ENCODE measurements around the gene NVL. TPM values are rescaled to one million over a fixed set of nuclear protein-coding genes. Genes with fewer than 3 reads are reported as not detected.
A peak's percentile ranks its signal among the peaks of the same experiment; 100 is the strongest.

NVL gene
- total RNA-seq, 2 donors from 2014 or later = 42.4 TPM

GRCh38 chr1:224238756-224239155, 91.2 kb downstream of the NVL start:
- no peaks in the 10 kb centered on the region for H3K9me3 Mint-ChIP-seq
- TF ChIP-seq CTCF (conservative IDR thresholded peaks at IDR 0.05) = no peak
- 92 to 100% methylated on average over 2 to 3 of the region's 3 CpGs for WGBS, 2 experiments (ENCODE audit: insufficient coverage in 1 of 2, insufficient read length in 1 of 2)
- H3K4me1 ChIP-seq (ENCODE audit: control insufficient read depth, insufficient read depth, low read length) = no peaks in the 10 kb centered on the region
- H3K36me3 ChIP-seq (ENCODE audit: control insufficient read depth, insufficient read depth, low read length) = peaks cover 44% of the 10 kb centered on the region
- no peaks in the 10 kb centered on the region for H3K27me3 ChIP-seq (ENCODE audit: control insufficient read depth, insufficient read depth, low read length, poor library complexity, severe bottlenecking)
- H3K4me3 ChIP-seq (ENCODE audit: low read length) = no peak overlapping the region
- no peaks in the 10 kb centered on the region for H3K9me3 ChIP-seq (ENCODE audit: control insufficient read depth, low read length)
- H3K9ac ChIP-seq (ENCODE audit: extremely low read depth, low read length, poor library complexity, severe bottlenecking) = no peak overlapping the region
- no peaks in the 10 kb centered on the region for H3K27me3 Mint-ChIP-seq (ENCODE audit: insufficient read depth)
- H3K36me3 Mint-ChIP-seq (ENCODE audit: low read depth) = peaks cover 44% of the 10 kb centered on the region
- H3K4me1 Mint-ChIP-seq = peaks cover 5% of the 10 kb centered on the region
- no peak overlapping the region for H3K4me3 Mint-ChIP-seq
- peak overlapping the region; percentile 26 for H3K27ac Mint-ChIP-seq
- DNase-seq = no peak
- no peak overlapping the region for H3K27ac ChIP-seq (ENCODE audit: low read depth, low read length)

GRCh38 chr1:224238212-224238611, 91.8 kb downstream of the NVL start:
- Mint-ChIP-seq H3K27me3 (ENCODE audit: insufficient read depth) (no peaks in the 10 kb centered on the region), H3K9me3 (no peaks in the 10 kb centered on the region)
- 86 to 92% methylated on average over 6 to 9 of the region's 9 CpGs for WGBS, 2 experiments (ENCODE audit: insufficient coverage in 1 of 2, insufficient read length in 1 of 2)

GRCh38 chr1:224237119-224237881, 92.7 kb downstream of the NVL start:
- 94 to 95% methylated on average over 9 to 11 of the region's 11 CpGs for WGBS, 2 experiments (ENCODE audit: insufficient coverage in 1 of 2, insufficient read length in 1 of 2)
- Histone ChIP-seq H3K9me3 (ENCODE audit: control insufficient read depth, low read length) (no peaks in the 10 kb centered on the region), H3K4me3 (ENCODE audit: low read length) (no peak overlapping the region), H3K36me3 (ENCODE audit: control insufficient read depth, insufficient read depth, low read length) (peaks cover 55% of the 10 kb centered on the region), H3K4me1 (ENCODE audit: control insufficient read depth, insufficient read depth, low read length) (no peaks in the 10 kb centered on the region), H3K27me3 (ENCODE audit: control insufficient read depth, insufficient read depth, low read length, poor library complexity, severe bottlenecking) (no peaks in the 10 kb centered on the region), H3K27ac (ENCODE audit: low read depth, low read length) (no peak overlapping the region), H3K9ac (ENCODE audit: extremely low read depth, low read length, poor library complexity, severe bottlenecking) (no peak overlapping the region)
- H3K4me1 Mint-ChIP-seq = peaks cover 5% of the 10 kb centered on the region
- no peaks in the 10 kb centered on the region for H3K9me3 Mint-ChIP-seq
- H3K27ac Mint-ChIP-seq = no peak overlapping the region
- H3K4me3 Mint-ChIP-seq = no peak overlapping the region
- peaks cover 49% of the 10 kb centered on the region for H3K36me3 Mint-ChIP-seq (ENCODE audit: low read depth)
- no peak for TF ChIP-seq CTCF (conservative IDR thresholded peaks at IDR 0.05)
- H3K27me3 Mint-ChIP-seq (ENCODE audit: insufficient read depth) = no peaks in the 10 kb centered on the region
- no peak for DNase-seq

More at GRCh38 chr1:224238212-224238611, 91.8 kb downstream of the NVL start:
- no peak overlapping the region for H3K4me3 ChIP-seq (ENCODE audit: low read length)
- Mint-ChIP-seq H3K36me3 (ENCODE audit: low read depth) (peaks cover 46% of the 10 kb centered on the region), H3K27ac (no peak overlapping the region), H3K4me3 (no peak overlapping the region), H3K4me1 (peaks cover 5% of the 10 kb centered on the region)
- peak; percentile 52 for DNase-seq
- H3K9ac ChIP-seq (ENCODE audit: extremely low read depth, low read length, poor library complexity, severe bottlenecking) = no peak overlapping the region
- H3K27ac ChIP-seq (ENCODE audit: low read depth, low read length) = no peak overlapping the region
- TF ChIP-seq CTCF (conservative IDR thresholded peaks at IDR 0.05) = no peak
- H3K9me3 ChIP-seq (ENCODE audit: control insufficient read depth, low read length) = no peaks in the 10 kb centered on the region
- H3K36me3 ChIP-seq (ENCODE audit: control insufficient read depth, insufficient read depth, low read length) = peaks cover 48% of the 10 kb centered on the region
- no peaks in the 10 kb centered on the region for H3K4me1 ChIP-seq (ENCODE audit: control insufficient read depth, insufficient read depth, low read length)
- H3K27me3 ChIP-seq (ENCODE audit: control insufficient read depth, insufficient read depth, low read length, poor library complexity, severe bottlenecking) = no peaks in the 10 kb centered on the region

Data from endodermal cell (in vitro differentiated cells).